ENCODE data around the gene PFKM. TPM values are rescaled to one million over a fixed set of nuclear protein-coding genes. Genes with fewer than 3 reads are reported as not detected.

The PFKM gene
- total RNA-seq, 1 donor from 2014 or later, result 41.8 TPM

- intact Hi-C loops (cut with DNase I), result no loop called here
- TF ChIP-seq, protein P1, sequence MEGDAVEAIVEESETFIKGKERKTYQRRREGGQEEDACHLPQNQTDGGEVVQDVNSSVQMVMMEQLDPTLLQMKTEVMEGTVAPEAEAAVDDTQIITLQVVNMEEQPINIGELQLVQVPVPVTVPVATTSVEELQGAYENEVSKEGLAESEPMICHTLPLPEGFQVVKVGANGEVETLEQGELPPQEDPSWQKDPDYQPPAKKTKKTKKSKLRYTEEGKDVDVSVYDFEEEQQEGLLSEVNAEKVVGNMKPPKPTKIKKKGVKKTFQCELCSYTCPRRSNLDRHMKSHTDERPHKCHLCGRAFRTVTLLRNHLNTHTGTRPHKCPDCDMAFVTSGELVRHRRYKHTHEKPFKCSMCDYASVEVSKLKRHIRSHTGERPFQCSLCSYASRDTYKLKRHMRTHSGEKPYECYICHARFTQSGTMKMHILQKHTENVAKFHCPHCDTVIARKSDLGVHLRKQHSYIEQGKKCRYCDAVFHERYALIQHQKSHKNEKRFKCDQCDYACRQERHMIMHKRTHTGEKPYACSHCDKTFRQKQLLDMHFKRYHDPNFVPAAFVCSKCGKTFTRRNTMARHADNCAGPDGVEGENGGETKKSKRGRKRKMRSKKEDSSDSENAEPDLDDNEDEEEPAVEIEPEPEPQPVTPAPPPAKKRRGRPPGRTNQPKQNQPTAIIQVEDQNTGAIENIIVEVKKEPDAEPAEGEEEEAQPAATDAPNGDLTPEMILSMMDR (IDR thresholded peaks at IDR 0.05), result no peak
- Histone ChIP-seq H3K9me3 (no peaks in the 10 kb centered on the region), H3K4me1 (peaks cover 11% of the 10 kb centered on the region), H3K36me3 (no peaks in the 10 kb centered on the region), H3K4me3 (no peak overlapping the region), H3K27me3 (no peaks in the 10 kb centered on the region), H3K27ac (no peak overlapping the region)
- ATAC-seq (no peak), DNase-seq (no peak)
Measured at GRCh38 chr12:48192861-48193260, 73.7 kb downstream of the PFKM start.

GRCh38 chr12:48193623-48194022 lies 74.5 kb downstream of the PFKM start:
- Histone ChIP-seq H3K4me3 (no peak overlapping the region), H3K4me1 (peaks cover 11% of the 10 kb centered on the region), H3K36me3 (no peaks in the 10 kb centered on the region), H3K27me3 (no peaks in the 10 kb centered on the region), H3K9me3 (no peaks in the 10 kb centered on the region), H3K27ac (no peak overlapping the region)
- intact Hi-C loops (cut with DNase I), result no loop called here
- DNase-seq (no peak), ATAC-seq (no peak)
- TF ChIP-seq, protein P1 (IDR thresholded peaks at IDR 0.05), result no peak

DNA sequence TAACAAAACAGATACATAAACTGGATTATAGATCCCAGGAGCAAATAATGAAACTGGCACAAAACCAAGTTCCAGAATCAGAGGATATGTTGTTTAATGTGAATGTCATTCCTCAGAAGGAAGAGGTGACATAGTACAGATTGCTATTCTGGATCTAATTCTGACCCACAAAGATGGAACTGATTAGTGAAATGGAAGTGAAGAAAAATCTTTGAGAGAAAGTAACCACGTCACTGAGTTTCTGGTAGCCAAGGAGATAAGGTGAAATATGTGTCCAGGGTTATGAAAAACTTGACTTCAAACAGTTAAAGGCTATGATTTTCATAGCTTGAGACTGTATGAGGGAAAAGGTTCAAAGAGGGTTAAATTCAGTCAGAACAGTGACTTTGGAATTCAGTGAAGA lies 75.6 kb downstream of the PFKM start:
- H3K9me3 ChIP-seq, result no peaks in the 10 kb centered on the region
- DNase-seq (no peak), ATAC-seq (no peak)
- H3K27me3 ChIP-seq, result no peaks in the 10 kb centered on the region
- H3K4me3 ChIP-seq, result no peak overlapping the region
- no peaks in the 10 kb centered on the region for H3K36me3 ChIP-seq
- intact Hi-C loops (cut with DNase I), result no loop called here
- TF ChIP-seq, protein P1 (IDR thresholded peaks at IDR 0.05), result no peak
- peaks cover 22% of the 10 kb centered on the region for H3K4me1 ChIP-seq
- no peak overlapping the region for H3K27ac ChIP-seq

Small RNAs within 50 kb of the gene (microRNA-seq; reads per million reads assigned to microRNA genes)
- gene MIR6505 (ENCODE audit: borderline microRNAs expressed), result 0.83 reads per million

Other genes starting within 250 kb of the PFKM start
- gene VDR, start 214.4 kb upstream of the PFKM start, total RNA-seq, result 28.7 TPM
- 45.4 TPM for gene TMEM106C, start 155.8 kb upstream of the PFKM start, total RNA-seq
- gene COL2A1, start 114.9 kb upstream of the PFKM start, total RNA-seq, result not detected
- 16.9 TPM for gene SENP1, start 13.3 kb upstream of the PFKM start, total RNA-seq
- 34.5 TPM for gene ASB8, start 38.2 kb downstream of the PFKM start, total RNA-seq
- gene CCDC184, start 64.3 kb downstream of the PFKM start, total RNA-seq, result 0.61 TPM
- gene OR10AD1, start 83.9 kb downstream of the PFKM start, total RNA-seq, result not detected
- gene ZNF641, start 231.6 kb downstream of the PFKM start, total RNA-seq, result 30.9 TPM

All from upper lobe of right lung (tissue), 1 donor.